CD14-positive monocyte (primary cell): Measurements from ENCODE around the gene CCT7. TPM values are rescaled to one million over a fixed set of nuclear protein-coding genes. Genes with fewer than 3 reads are reported as not detected.
A peak's percentile ranks its signal among the peaks of the same experiment; 100 is the strongest.

Experiments
- DNase-seq, 3 donors: peaks; one replicate each; pipeline ENCODE4 v3.0.0-alpha.2; 2011 to 2022
- H2AFZ ChIP-seq: 2 replicates; pipeline ENCODE4 v1.6.0; 2012; ENCODE audit warnings: mild to moderate bottlenecking, low read depth, low read length, inconsistent platforms; ENCODE audit not compliant: insufficient read depth, poor library complexity, severe bottlenecking
- H3K27ac ChIP-seq, 2 donors: 1 replicate in 1 of 2; 2 replicates in 1 of 2; pipeline ENCODE4 v1.5.1; 2012 to 2013; ENCODE audit warnings: low read length in 2 of 2, control low read depth in 1 of 2, inconsistent platforms in 1 of 2, low read depth in 1 of 2, mild to moderate bottlenecking in 1 of 2
- H3K27me3 ChIP-seq, 2 donors: one replicate each; pipeline versions ENCODE4 v1.6.0 to v1.6.1; 2011 to 2013; ENCODE audit warnings: low read length in 2 of 2; ENCODE audit not compliant: control insufficient read depth in 2 of 2, insufficient read depth in 2 of 2
- H3K36me3 ChIP-seq, 2 donors: replicated peaks in 1 of 2; 1 replicate in 1 of 2; 2 replicates in 1 of 2; pipeline versions ENCODE4 v1.5.1 to v1.6.1; 2012 to 2013; ENCODE audit warnings: low read length in 2 of 2, control low read depth in 1 of 2, inconsistent platforms in 1 of 2, mild to moderate bottlenecking in 1 of 2; ENCODE audit not compliant: insufficient read depth in 2 of 2, control insufficient read depth in 1 of 2
- H3K4me1 ChIP-seq, 2 donors: 1 replicate in 1 of 2; 2 replicates in 1 of 2; pipeline versions ENCODE4 v1.5.1 to v1.6.1; 2012 to 2013; ENCODE audit warnings: low read length in 2 of 2, control low read depth in 1 of 2, inconsistent platforms in 1 of 2, mild to moderate bottlenecking in 1 of 2, moderate library complexity in 1 of 2; ENCODE audit not compliant: insufficient read depth in 2 of 2, control insufficient read depth in 1 of 2
- H3K4me2 ChIP-seq: replicated peaks from 2 replicates; pipeline ENCODE3; 2012; ENCODE audit warnings: low read length, moderate library complexity, mild to moderate bottlenecking; ENCODE audit not compliant: poor library complexity, severe bottlenecking; ENCODE audit errors: extremely low read depth
- H3K4me3 ChIP-seq, 3 experiments: fragments of 200-600 bp in 1 of 3; sonication (generic) in 1 of 3; replicated peaks in 1 of 3; 1 replicate in 2 of 3; 2 replicates in 1 of 3; pipeline ENCODE4 v1.5.1; 2011 to 2013; ENCODE audit warnings: low read length in 3 of 3, mild to moderate bottlenecking in 3 of 3, control low read depth in 2 of 3, low read depth in 2 of 3, inconsistent platforms in 1 of 3, moderate library complexity in 1 of 3
- H3K79me2 ChIP-seq: 2 replicates; pipeline ENCODE4 v1.6.0; 2012; ENCODE audit warnings: mild to moderate bottlenecking, control low read depth, inconsistent platforms, low read length, moderate library complexity; ENCODE audit not compliant: insufficient read depth
- H3K9ac ChIP-seq: 2 replicates; pipeline ENCODE4 v1.6.0; 2017; ENCODE audit warnings: low read length, mild to moderate bottlenecking; ENCODE audit not compliant: insufficient read depth, poor library complexity, severe bottlenecking
- H3K9me3 ChIP-seq, 2 donors: replicated peaks in 1 of 2; 1 replicate in 1 of 2; 2 replicates in 1 of 2; pipeline versions ENCODE4 v1.5.1 to v1.6.1; 2012 to 2013; ENCODE audit warnings: low read length in 2 of 2, control low read depth in 1 of 2; ENCODE audit not compliant: control insufficient read depth in 1 of 2, insufficient read depth in 1 of 2
- H4K20me1 ChIP-seq: 2 replicates; pipeline ENCODE4 v1.6.0; 2012; ENCODE audit warnings: mild to moderate bottlenecking, low read length, control low read depth, moderate library complexity; ENCODE audit not compliant: insufficient read depth
- H3K27ac Mint-ChIP-seq, 7 donors: one replicate each; pipeline ENCODE4 v1.8.0; 2020; ENCODE audit warnings: mild to moderate bottlenecking in 7 of 7, mixed read lengths in 7 of 7, moderate library complexity in 6 of 7, inconsistent platforms in 2 of 7
- H3K27me3 Mint-ChIP-seq, 3 donors: one replicate each; pipeline ENCODE4 v1.8.0; 2021 to 2022; ENCODE audit warnings: low read depth in 3 of 3, mild to moderate bottlenecking in 3 of 3, mixed read lengths in 3 of 3, moderate library complexity in 3 of 3, inconsistent platforms in 1 of 3
- H3K36me3 Mint-ChIP-seq, 2 donors: one replicate each; pipeline ENCODE4 v1.8.0; 2020; ENCODE audit warnings: mixed read lengths in 2 of 2, inconsistent platforms in 1 of 2, mild to moderate bottlenecking in 1 of 2
- H3K4me1 Mint-ChIP-seq: one replicate; pipeline ENCODE4 v1.8.0; 2020; ENCODE audit warnings: mild to moderate bottlenecking, mixed read lengths
- H3K4me3 Mint-ChIP-seq, 2 donors: one replicate each; pipeline ENCODE4 v1.8.0; 2020; ENCODE audit warnings: mild to moderate bottlenecking in 2 of 2, mixed read lengths in 2 of 2, moderate library complexity in 1 of 2
- H3K9me3 Mint-ChIP-seq, 7 donors: one replicate each; pipeline ENCODE4 v1.8.0; 2020 to 2022; ENCODE audit warnings: mixed read lengths in 7 of 7, mild to moderate bottlenecking in 6 of 7, moderate library complexity in 6 of 7, inconsistent platforms in 2 of 7
- CTCF ChIP-seq: fragments of 200-600 bp; IDR thresholded peaks from one replicate; pipeline ENCODE4 v1.8.0; 2022; ENCODE audit warnings: antibody characterized with exemption, mild to moderate bottlenecking
- WGBS: methylation state at CpG from one replicate; pipeline ENCODE4 v1.1.5; 2013; ENCODE audit warnings: missing lambda C conversion rate; ENCODE audit not compliant: insufficient coverage; 5-methylcytosine and 5-hydroxymethylcytosine counted together
- intact Hi-C, 2 donors: fragments of 100-400 bp; cut with micrococcal nuclease; formaldehyde crosslinking; loops; one replicate each; pipeline versions ENCODE4 v1.15.0 to v1.15.1; 2023
- polyA plus RNA-seq, 3 donors: library from polyadenylated mRNA; depleted of rRNA in 1 of 3; unstranded in 2 of 3; stranded (reverse) in 1 of 3; fragments of 300-500 nt in 2 of 3; fragments of >200 nt in 1 of 3; fragmentation: Illumina TruSeq in 2 of 3; gene quantifications; 1 replicate in 2 of 3; 2 replicates in 1 of 3; pipeline ENCODE4 v1.2.3, GENCODE V29; 2012 to 2021

The CCT7 gene
- polyA plus RNA-seq, 3 donors: 56.8 to 151 (median 134) TPM

GRCh38 chr2:73253400-73253799, 19.3 kb downstream of the CCT7 start:
- H3K36me3 Mint-ChIP-seq: peaks cover 55 to 64% of the 10 kb centered on the region in 2 donors
- no peaks in the 10 kb centered on the region for H3K27me3 ChIP-seq
- H3K27ac Mint-ChIP-seq: peak overlapping the region; percentile 31 to 80 (median 78)
- no peak overlapping the region for H3K4me3 ChIP-seq
- peaks cover 0 to 1% (median 0%) of the 10 kb centered on the region in 3 donors for H3K27me3 Mint-ChIP-seq
- no peaks in the 10 kb centered on the region for H3K9me3 ChIP-seq
- H4K20me1 ChIP-seq: no peaks in the 10 kb centered on the region
- H2AFZ ChIP-seq: no peak overlapping the region
- H3K4me1 Mint-ChIP-seq: peaks cover 11% of the 10 kb centered on the region
- H3K27ac ChIP-seq: peak overlapping the region in 1 of 2 donors; percentile 52
- H3K4me2 ChIP-seq: no peak overlapping the region
- no peak for TF ChIP-seq CTCF
- peaks cover 0 to 8% of the 10 kb centered on the region in 2 donors for H3K4me1 ChIP-seq
- no peaks in the 10 kb centered on the region for H3K79me2 ChIP-seq
- H3K9me3 Mint-ChIP-seq: no peaks in the 10 kb centered on the region
- intact Hi-C loops: no loop called here
- no peak overlapping the region for H3K9ac ChIP-seq
- no CpG with 5 or more reads among the region's 2 CpGs for WGBS
- H3K4me3 Mint-ChIP-seq: no peak overlapping the region
- DNase-seq: no peak
- peaks cover 56 to 83% of the 10 kb centered on the region in 2 donors for H3K36me3 ChIP-seq

- no peak overlapping the region for H3K4me3 Mint-ChIP-seq
- H3K36me3 Mint-ChIP-seq: peaks cover 52 to 64% of the 10 kb centered on the region in 2 donors
- Histone ChIP-seq H4K20me1 (no peaks in the 10 kb centered on the region), H3K4me2 (no peak overlapping the region), H3K27me3 (no peaks in the 10 kb centered on the region), H3K79me2 (no peaks in the 10 kb centered on the region), H3K4me3 (no peak overlapping the region), H3K9ac (no peak overlapping the region), H3K27ac (peak overlapping the region in 1 of 2 donors; percentile 52), H3K36me3 (peaks cover 57 to 83% of the 10 kb centered on the region in 2 donors), H2AFZ (no peak overlapping the region), H3K4me1 (peaks cover 0 to 8% of the 10 kb centered on the region in 2 donors), H3K9me3 (no peaks in the 10 kb centered on the region)
- DNase-seq: peak; percentile 31 to 55 (median 32)
- intact Hi-C loops: no loop called here
- no peak for TF ChIP-seq CTCF
- H3K9me3 Mint-ChIP-seq: no peaks in the 10 kb centered on the region
- H3K27me3 Mint-ChIP-seq: peaks cover 0 to 1% (median 0%) of the 10 kb centered on the region in 3 donors
- peak overlapping the region in 3 of 7 donors; percentile 31 to 79 (median 78) for H3K27ac Mint-ChIP-seq
- peaks cover 11% of the 10 kb centered on the region for H3K4me1 Mint-ChIP-seq
- WGBS: 81% methylated on average over 2 of the region's 3 CpGs
Measured at GRCh38 chr2:73253901-73254300, 19.8 kb downstream of the CCT7 start.
